ENCODE results near the gene AGBL1.

DNA sequence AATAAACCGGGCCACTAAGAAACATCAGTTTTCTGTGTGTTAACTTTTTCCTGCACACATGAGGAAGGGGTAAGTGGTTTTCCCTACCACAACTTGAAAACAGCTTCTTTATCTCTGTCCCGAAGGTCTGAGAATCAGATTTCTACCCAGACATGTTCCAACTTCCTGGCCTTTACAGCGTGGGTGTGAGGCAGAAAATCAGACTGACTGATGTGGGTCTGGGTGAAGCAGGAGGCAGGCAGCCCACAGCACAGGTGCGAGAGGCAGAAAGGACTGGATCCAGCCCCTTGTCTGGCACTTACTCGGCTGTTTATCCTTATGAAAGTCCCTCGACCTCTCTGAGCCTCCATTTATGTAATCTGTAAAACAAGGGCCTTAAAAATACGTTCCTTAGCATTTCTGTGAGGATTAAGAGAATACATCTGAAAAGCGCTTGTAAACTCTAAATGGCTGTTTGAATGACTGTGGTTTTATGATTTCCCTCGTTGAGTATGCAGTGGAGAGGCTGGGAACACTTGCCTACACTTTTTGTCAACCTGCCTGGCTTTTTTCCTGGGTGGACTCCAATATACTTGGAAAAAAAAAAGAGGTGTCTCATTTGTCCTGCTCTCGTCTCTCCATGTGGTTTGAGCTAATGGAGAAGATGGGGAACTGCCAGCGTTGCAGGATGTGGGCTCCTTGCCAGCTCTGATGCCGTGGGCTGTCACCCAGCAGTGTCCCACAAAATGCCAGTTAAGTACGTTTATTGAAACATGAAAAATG is 3.1 kb downstream of the AGBL1 start:
- TF ChIP-seq TAF1 (IDR thresholded peaks at IDR 0.05; ENCODE audit: borderline replicate concordance, low read depth, low read length) (no peak), POLR2AphosphoS5 (IDR thresholded peaks at IDR 0.05; ENCODE audit: low read depth, low read length) (no peak)

All from GM12892 (cell line).